NCI-H1105 (cell line): ENCODE measurements around the gene ANKRD11.

ENCODE experiments used
- DNase-seq: peaks from one replicate; lab custom pipeline; 2025; lab: John Stamatoyannopoulos, UW

ANKRD11 gene

GRCh38 chr16:89490439-89491237 lies at the start of gene ANKRD11:
Gene ANKRD11 (minus strand): TSS chr16:89490561. CDS start chr16:89317019, 173,542 bp downstream.
- peak; percentile 94 for DNase-seq

DNA sequence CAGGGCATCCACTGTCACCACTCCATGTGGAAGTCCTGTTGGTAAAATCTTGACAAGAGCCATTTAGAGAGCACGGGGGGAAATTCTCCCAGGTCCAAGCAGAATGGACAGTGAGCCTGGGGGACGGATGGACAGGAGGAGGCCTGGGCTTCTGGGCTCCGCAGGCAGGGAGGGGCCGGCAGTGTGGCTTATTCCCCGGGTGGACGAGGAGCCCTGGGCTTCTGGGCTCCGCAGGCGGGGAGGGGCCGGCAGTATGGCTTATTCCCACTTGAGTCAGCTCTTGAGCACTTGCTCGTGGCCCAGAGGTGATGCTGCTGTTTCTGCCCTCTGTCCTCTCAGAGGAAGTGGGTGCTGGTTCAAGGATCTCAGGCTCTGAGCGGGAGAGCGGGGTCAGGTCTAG lies 47.9 kb upstream of the ANKRD11 start:
- DNase-seq = no peak

- DNase-seq = no peak
Measured at GRCh38 chr16:89537549-89537925, 47.2 kb upstream of the ANKRD11 start.

DNA sequence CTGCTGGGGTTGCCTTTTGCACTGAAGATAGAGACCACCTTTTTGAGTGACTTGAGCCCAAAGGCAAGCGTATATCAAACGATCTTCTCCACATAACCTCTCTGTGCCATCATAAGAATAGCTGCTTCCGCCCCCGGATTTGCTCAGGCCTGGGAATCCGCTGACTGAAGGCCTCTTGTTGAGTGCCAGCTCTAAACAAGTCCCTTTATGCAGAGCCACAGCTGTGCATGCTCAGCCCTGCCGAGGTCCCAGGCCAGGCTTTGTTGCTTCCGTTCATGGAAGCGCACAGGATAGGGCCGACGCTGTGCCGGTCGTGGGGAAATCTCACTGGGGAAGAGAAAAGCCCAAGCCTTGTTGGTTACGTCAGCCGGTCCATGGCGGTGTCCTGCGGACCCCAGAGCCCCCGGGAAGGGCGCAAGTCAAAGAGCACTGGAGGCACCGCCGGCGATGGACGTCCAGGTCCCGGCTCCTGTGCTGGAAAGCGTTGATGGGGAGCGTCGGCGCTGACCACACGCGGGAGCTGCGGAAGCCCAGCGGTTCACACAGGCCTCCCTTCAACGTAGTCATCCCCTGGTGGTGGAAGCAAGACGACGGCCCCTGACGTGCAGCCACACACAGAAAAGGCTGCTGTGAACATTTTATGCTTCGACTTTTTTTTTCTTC lies 46.7 kb upstream of the ANKRD11 start:
- no peak for DNase-seq

DNA sequence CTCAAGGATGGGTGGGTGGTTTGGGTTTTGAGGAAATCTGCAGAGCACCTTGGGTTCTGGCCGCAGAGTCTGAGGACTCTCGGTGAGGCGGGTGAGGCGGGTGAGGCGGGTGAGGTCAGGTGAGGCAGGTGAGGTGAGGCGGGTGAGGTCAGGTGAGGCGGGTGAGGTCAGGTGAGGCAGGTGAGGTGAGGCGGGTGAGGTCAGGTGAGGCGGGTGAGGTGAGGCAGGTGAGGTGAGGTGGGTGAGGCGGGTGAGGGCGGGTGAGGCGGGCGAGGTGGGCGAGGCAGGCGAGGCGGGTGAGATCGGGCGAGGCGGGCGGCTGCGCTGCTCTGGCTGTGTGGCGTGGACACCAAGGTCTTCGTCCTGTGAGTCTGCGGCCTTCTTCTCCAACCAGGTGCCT lies 46.0 kb upstream of the ANKRD11 start:
- no peak for DNase-seq

- no peak for DNase-seq
Measured at GRCh38 chr16:89534252-89534756, 43.9 kb upstream of the ANKRD11 start.

DNA sequence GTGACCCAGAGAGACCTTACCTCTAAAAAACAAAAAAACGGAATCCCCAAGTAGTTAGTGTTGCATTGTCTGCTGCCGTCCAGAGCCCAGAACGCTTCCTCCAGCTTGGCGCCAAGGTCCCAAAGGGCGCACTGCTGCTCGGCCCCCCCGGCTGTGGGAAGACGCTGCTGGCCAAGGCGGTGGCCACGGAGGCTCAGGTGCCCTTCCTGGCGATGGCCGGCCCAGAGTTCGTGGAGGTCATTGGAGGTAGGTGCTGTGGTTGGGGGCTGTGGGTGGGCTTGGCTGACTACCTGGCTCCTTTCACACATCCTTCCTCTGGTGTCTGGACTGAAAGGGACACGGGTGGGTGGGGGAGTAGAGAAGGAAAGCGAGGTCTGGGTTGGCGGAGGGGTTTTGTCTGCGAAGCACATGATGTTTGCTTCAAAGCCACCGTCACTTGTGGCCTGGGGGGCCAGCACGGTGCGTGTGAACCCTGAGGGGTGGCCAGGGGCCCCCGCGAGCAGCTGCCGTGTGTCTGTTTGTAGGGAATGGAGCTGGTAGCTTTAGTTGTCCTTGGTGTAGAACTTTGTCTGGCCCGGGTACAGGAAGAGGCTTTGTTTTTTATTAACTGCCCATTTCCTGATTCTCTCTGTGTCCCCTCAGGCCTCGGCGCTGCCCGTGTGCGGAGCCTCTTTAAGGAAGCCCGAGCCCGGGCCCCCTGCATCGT lies 41.6 kb upstream of the ANKRD11 start:
- DNase-seq = no peak

DNA sequence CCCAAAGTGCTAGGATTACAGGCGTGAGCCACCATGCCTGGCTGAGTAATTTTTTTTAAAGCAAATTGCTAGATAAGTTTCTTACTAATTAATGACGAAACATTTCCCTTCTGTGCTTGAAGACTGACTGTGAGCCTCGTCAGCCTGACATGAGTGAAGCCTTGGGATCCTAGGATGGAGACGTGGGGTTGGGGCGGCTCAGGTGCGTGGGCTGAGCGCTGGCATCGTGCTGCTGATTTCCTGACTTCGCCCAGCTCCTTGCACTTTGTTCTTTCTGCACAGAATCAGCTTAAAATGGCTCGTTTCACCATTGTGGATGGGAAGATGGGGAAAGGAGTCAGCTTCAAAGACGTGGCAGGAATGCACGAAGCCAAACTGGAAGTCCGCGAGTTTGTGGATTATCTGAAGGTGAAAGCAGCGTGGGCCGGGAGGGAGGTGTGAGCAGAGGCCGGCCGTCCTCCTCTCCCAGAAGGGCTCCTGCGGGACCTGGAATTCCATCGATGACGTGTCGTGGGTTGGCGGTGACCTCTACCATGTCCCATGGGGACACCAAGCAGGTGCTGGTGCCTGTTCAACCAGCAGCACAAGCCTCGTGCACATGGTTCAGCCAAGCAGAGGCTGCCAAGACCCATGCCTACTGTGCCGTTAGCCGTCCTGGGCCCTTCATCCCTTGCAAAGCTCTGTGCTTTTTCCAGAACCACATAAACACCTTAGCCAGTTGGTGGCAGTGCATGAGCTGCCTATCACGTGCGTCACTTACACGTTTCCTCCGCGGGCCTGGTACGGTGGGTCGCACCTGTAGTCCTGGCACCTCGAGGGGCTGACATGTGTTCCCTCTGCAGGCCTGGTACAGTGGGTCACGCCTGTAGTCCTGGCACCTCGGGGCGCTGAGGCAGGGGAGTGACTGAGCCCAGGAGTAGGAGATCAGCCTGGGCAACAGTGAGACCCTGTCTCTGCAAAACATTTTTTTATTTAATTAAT lies 40.3 kb upstream of the ANKRD11 start:
- DNase-seq = no peak

GRCh38 chr16:89529097-89529496 lies 38.7 kb upstream of the ANKRD11 start:
- DNase-seq = no peak

GRCh38 chr16:89525146-89525913 lies 35.0 kb upstream of the ANKRD11 start:
- no peak for DNase-seq

- DNase-seq = no peak
Measured at GRCh38 chr16:89523680-89524344, 33.5 kb upstream of the ANKRD11 start.

- no peak for DNase-seq
Measured at GRCh38 chr16:89522287-89522686, 31.9 kb upstream of the ANKRD11 start.

GRCh38 chr16:89519881-89520280 lies 29.5 kb upstream of the ANKRD11 start:
- no peak for DNase-seq

DNA sequence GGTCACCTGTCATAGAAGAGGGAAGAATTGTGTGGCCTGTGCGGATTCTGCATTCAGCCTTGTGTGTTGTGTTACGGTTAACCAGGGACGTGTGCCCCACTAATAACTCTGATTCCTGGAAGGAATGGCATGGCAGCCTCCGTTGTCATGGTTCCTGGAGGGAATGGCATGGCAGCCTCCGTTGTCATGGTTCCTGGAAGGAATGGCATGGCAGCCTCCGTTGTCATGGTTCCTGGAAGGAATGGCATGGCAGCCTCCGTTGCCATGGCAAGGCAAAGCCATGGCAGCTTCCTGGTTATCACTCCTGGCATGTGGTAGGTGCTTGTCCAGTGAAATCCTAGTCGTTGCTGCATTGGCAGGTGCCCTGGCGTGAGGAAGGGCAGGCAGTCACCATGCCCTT lies 26.8 kb upstream of the ANKRD11 start:
- no peak for DNase-seq

DNA sequence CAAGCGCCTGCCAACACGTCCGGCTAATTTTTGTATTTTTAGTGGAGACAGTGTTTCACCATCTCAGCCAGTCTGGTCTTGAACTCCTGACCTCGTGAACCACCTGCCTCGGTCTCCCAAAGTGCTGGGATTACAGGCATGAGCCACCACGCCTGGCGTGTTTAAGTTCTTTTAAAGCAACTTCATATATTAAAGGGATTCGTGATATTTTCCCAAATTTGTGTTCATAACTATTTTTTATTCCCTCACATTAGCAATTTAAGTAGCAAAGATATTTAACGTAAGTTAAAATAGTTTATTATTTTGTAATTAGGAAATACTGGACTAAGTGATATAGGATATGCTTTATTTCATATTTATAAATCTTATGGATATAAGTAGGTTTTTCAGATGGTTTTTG lies 22.1 kb upstream of the ANKRD11 start:
- no peak for DNase-seq

DNA sequence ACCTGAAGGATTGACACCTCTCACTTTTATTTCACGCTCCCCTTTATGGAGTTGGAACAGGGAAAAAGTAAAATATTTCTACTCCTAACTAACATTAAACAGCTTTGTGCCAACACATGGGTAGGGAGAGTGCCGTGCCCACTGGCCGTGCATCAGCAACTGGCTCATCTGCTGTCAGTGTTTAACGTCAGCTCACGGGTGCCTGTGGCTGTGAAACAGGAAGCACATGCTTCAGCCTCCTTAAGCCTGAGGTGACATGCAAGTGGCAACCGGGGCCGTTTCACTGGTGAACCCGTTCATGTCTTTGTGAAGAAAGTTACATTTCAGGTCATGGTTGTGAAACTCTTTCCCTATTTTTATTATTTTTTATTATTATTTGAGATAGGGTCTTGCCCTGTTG lies 21.0 kb upstream of the ANKRD11 start:
- no peak for DNase-seq

GRCh38 chr16:89510526-89510925 lies 20.2 kb upstream of the ANKRD11 start:
- no peak for DNase-seq

- peak; percentile 46 for DNase-seq
Measured at GRCh38 chr16:89507834-89508590, 17.7 kb upstream of the ANKRD11 start, which contains the start of gene SPG7. Gene SPG7 (plus strand): TSS chr16:89508403. CDS start chr16:89508418, 15 bp downstream.

GRCh38 chr16:89507214-89507833 lies 17.0 kb upstream of the ANKRD11 start:
- DNase-seq = no peak
